Measurements from ENCODE around the gene DDAH2. TPM values are rescaled to one million over a fixed set of nuclear protein-coding genes. Genes with fewer than 3 reads are reported as not detected.

DDAH2 gene
- total RNA-seq, 4 donors from 2014 or later, result 112 to 189 (median 160) TPM

DNA sequence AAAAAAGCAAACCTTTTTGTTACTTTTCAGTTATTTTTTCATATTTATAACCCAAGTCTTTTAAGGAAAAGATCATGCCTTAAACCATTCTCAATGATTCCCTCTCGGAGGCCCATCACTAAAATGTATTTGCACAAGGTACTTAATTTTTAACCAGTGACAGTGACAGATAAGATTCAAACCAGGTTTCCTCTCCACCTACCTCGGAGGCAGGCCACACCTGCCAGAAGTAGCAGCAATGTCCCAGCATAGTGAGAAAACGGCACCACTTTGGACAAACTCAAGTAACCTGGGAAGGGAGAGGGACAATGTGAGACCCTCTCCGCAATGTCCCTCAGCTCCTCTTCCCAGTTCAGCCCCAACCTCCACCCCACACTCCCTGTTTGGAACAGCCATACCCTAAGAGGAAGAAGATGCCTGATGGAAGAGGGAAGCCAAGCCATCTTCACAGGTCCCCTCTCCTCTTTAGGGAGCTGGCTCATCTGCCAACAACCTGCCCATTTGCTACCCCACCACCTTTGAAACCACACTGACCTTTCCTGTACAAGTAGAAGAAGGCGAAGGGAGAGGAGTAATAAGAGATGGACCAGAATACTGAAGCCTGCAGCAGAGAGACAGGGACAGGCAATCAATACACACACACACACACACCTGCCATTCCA lies 28.2 kb downstream of the DDAH2 start:
- TF ChIP-seq, protein P1, sequence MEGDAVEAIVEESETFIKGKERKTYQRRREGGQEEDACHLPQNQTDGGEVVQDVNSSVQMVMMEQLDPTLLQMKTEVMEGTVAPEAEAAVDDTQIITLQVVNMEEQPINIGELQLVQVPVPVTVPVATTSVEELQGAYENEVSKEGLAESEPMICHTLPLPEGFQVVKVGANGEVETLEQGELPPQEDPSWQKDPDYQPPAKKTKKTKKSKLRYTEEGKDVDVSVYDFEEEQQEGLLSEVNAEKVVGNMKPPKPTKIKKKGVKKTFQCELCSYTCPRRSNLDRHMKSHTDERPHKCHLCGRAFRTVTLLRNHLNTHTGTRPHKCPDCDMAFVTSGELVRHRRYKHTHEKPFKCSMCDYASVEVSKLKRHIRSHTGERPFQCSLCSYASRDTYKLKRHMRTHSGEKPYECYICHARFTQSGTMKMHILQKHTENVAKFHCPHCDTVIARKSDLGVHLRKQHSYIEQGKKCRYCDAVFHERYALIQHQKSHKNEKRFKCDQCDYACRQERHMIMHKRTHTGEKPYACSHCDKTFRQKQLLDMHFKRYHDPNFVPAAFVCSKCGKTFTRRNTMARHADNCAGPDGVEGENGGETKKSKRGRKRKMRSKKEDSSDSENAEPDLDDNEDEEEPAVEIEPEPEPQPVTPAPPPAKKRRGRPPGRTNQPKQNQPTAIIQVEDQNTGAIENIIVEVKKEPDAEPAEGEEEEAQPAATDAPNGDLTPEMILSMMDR (IDR thresholded peaks at IDR 0.05; ENCODE audit: low read depth), result no peak

DNA sequence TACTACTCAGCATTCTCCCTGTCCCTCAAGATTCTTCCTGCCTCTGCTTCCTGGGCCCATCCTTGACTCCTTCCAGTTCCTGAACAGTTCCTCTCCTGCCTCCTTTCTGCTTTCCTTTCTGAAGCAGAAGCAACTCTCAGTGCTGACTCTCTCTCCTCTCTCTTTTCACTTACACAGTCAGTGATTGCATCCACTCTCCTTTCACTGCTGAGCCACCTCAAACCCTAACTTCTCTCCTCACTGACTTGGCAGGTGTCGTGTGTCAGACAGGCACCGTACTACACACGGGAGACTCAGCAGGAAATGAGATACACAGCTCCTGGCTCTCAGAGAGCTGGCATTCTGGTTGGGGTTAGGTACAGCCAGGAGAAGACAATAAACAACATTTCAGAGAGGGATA lies 31.5 kb downstream of the DDAH2 start:
- TF ChIP-seq, protein P1 (IDR thresholded peaks at IDR 0.05; ENCODE audit: low read depth), result no peak

DNA sequence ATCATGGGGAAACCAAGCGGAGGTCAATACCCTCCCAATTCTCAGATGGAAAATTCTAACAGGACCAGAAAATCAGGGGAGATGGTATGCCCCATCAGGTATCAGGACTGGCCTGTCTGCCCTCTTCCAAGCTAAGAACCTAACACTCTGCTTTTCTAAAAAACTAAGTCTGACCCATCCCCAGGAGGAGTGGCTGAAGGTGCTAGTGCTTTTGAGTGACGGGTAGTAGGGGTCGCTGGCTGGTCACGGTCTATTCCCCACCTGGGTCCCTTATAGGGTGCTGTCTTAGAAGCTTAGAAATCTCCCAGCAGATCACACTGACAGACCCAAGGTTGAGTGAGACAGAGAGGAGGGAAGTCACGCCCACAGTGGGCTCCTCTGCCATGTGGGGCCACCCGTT lies 35.6 kb downstream of the DDAH2 start:
- TF ChIP-seq, protein P1 (IDR thresholded peaks at IDR 0.05; ENCODE audit: low read depth), result no peak

DNA sequence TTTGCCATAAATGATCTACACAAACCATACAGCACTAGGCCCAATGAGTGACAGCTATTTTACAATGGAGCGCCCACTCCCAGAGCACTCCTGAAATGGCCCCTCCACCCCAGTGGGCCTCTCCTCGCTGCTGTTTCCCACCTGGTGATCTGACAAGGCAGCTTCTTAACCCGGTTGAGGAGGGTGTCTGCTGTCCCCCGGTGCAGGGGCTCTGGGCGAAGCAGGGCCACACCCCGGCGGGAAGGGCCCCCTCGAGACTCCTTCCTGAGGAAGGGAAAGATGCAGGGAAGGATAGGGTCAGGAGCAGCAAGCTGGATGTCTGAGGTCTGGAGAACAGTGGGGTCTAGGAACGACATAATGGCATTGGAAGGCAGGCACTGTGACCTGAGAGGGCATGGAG lies 36.2 kb downstream of the DDAH2 start:
- TF ChIP-seq, protein P1 (IDR thresholded peaks at IDR 0.05; ENCODE audit: low read depth), result no peak

- TF ChIP-seq, protein P1 (IDR thresholded peaks at IDR 0.05; ENCODE audit: low read depth), result no peak
These were observed 36.7 kb downstream of the DDAH2 start for GRCh38 chr6:31692353-31692752.

GRCh38 chr6:31691564-31692108 lies 37.5 kb downstream of the DDAH2 start:
- TF ChIP-seq, protein P1 (IDR thresholded peaks at IDR 0.05; ENCODE audit: low read depth), result no peak

DNA sequence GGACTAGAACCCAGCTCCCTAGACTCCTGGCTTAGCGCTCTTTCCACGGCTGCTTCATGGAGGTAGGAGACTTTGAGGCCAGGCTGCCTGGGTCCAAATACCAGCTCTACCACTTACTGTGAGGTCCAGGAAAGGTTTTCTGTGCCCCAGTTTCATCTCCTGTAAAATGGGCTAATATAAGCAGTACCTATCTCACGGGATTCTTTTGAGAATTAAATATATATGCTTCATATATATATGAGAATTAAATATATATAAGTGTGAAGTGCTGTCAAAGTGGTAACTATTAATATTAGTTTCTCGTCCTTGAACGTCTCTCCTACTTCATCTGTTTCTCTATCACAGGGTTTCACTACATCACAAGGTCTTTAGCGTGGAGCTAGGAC lies 38.0 kb downstream of the DDAH2 start:
- TF ChIP-seq, protein P1 (IDR thresholded peaks at IDR 0.05; ENCODE audit: low read depth), result no peak

Data from subcutaneous adipose tissue (tissue), 4 donors.